Measurements from ENCODE around the gene SLC19A3.

DNA sequence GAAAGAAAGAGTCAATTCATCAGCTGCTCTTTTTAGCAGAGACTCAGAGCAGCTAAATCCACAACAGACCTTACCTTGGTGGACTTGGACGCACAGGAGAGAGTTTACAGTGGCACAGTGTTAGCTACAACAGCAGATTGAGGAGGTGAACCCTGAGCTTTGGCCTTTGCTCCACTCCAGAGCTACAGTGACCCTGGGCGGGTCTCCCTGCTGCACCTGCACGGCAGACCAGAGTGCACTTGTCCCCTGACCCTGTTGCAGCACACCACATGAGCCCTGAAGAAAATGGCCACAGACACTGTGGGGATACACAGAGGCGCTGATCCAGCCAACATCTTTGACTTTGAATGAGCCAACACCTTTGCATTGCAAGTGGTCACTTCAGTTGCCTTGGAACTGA, 11.0 kb downstream of the SLC19A3 start:
- no peak for TF ChIP-seq EZH2 (IDR thresholded peaks at IDR 0.05; ENCODE audit: borderline replicate concordance, low read length)
- TF ChIP-seq, protein P1, sequence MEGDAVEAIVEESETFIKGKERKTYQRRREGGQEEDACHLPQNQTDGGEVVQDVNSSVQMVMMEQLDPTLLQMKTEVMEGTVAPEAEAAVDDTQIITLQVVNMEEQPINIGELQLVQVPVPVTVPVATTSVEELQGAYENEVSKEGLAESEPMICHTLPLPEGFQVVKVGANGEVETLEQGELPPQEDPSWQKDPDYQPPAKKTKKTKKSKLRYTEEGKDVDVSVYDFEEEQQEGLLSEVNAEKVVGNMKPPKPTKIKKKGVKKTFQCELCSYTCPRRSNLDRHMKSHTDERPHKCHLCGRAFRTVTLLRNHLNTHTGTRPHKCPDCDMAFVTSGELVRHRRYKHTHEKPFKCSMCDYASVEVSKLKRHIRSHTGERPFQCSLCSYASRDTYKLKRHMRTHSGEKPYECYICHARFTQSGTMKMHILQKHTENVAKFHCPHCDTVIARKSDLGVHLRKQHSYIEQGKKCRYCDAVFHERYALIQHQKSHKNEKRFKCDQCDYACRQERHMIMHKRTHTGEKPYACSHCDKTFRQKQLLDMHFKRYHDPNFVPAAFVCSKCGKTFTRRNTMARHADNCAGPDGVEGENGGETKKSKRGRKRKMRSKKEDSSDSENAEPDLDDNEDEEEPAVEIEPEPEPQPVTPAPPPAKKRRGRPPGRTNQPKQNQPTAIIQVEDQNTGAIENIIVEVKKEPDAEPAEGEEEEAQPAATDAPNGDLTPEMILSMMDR (IDR thresholded peaks at IDR 0.05; ENCODE audit: low read length), result no peak

Measured in OCI-LY1 (cell line).